HUES48 (cell line): ENCODE measurements around the gene CFAP97.
A peak's percentile ranks its signal among the peaks of the same experiment; 100 is the strongest.
"Not testable (repeated sequence)": the region's sequence is repeated elsewhere in the genome, so short reads cannot be mapped to it uniquely, and the experiment has no call there.

Experiments
- H3K27ac ChIP-seq: one replicate; pipeline ENCODE4 v1.7.0; 2013; ENCODE audit warnings: low read depth, low read length, inconsistent platforms
- H3K27me3 ChIP-seq: 2 replicates; pipeline ENCODE4 v1.6.1; 2013; ENCODE audit warnings: mild to moderate bottlenecking, low read length; ENCODE audit not compliant: control insufficient read depth, insufficient read depth
- H3K36me3 ChIP-seq: 2 replicates; pipeline ENCODE4 v1.6.1; 2013; ENCODE audit warnings: low read length; ENCODE audit not compliant: control insufficient read depth, insufficient read depth
- H3K4me1 ChIP-seq: 2 replicates; pipeline ENCODE4 v1.6.1; 2013; ENCODE audit warnings: mild to moderate bottlenecking, low read length; ENCODE audit not compliant: control insufficient read depth, insufficient read depth
- H3K4me3 ChIP-seq: 2 replicates; pipeline ENCODE4 v1.5.1; 2013; ENCODE audit warnings: mild to moderate bottlenecking, low read depth, low read length
- H3K9ac ChIP-seq: 2 replicates; pipeline ENCODE4 v1.6.1; 2013; ENCODE audit warnings: mild to moderate bottlenecking, low read depth, low read length, moderate library complexity
- H3K9me3 ChIP-seq: 2 replicates; pipeline ENCODE4 v1.6.1; 2013; ENCODE audit warnings: low read length; ENCODE audit not compliant: control insufficient read depth, insufficient read depth

Gene CFAP97

DNA sequence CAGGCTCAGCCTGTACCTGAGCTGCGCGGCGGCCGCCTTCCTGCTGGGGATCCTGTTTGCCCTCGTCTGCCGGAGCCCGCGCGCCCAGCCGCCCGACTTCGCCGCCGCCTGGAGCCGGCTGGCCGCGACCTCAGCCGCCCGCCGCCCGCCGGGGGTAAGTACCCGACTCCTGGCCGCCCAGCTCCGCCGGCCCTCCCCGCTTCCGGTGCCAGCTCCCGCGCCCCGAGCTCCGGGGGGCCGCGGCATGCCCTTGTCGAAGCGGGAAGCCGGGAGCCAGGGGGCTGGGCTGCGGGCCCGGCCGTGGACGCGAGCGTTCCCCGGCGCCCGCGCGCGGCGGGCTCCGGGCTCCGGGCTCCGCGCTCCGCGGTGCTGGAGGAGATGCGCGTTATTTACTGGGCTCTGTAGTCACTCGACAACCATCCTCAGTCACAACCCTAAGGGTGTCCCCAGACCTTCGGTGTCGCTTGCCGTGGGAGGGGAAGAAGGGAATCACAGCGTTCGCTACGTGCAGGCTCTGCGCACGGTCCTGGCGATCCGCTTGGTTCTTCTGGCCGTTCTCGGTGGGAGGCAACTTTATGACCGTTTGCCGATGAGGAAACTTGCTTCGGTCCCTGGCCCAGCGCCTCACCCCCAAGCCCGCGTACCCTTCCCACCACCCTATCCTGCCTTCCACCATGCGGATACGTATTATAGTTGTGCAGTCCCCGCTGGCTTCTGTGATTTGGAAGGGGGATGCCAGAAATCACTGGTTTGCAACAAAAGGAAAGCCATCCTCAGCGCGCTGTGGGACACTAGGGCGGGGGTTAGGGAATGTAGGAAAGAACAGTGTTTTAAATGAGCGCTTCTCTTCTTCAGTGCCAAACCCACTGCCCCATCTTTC, 6.5 kb upstream of the CFAP97 start:
- H3K4me3 ChIP-seq, result peak overlapping the region; percentile 97
- peaks cover 25% of the 10 kb centered on the region for H3K27me3 ChIP-seq
- no peaks in the 10 kb centered on the region for H3K9me3 ChIP-seq
- H3K36me3 ChIP-seq, result no peaks in the 10 kb centered on the region
- peak overlapping the region; percentile 70 for H3K9ac ChIP-seq
- H3K4me1 ChIP-seq, result peaks cover 35% of the 10 kb centered on the region
- H3K27ac ChIP-seq, result peak overlapping the region; percentile 26

- H3K36me3 ChIP-seq, H3K9me3 ChIP-seq, H3K27ac ChIP-seq: not testable (repeated sequence)
- Histone ChIP-seq H3K27me3 (peaks cover 25% of the 10 kb centered on the region), H3K9ac (peak overlapping the region; percentile 70; the same call in 1 of the 2 replicates), H3K4me3 (peak overlapping the region; percentile 97; the same call in 1 of the 2 replicates), H3K4me1 (peaks cover 32% of the 10 kb centered on the region)
Observed at GRCh38 chr4:185209852-185210101, 6.0 kb upstream of the CFAP97 start.

DNA sequence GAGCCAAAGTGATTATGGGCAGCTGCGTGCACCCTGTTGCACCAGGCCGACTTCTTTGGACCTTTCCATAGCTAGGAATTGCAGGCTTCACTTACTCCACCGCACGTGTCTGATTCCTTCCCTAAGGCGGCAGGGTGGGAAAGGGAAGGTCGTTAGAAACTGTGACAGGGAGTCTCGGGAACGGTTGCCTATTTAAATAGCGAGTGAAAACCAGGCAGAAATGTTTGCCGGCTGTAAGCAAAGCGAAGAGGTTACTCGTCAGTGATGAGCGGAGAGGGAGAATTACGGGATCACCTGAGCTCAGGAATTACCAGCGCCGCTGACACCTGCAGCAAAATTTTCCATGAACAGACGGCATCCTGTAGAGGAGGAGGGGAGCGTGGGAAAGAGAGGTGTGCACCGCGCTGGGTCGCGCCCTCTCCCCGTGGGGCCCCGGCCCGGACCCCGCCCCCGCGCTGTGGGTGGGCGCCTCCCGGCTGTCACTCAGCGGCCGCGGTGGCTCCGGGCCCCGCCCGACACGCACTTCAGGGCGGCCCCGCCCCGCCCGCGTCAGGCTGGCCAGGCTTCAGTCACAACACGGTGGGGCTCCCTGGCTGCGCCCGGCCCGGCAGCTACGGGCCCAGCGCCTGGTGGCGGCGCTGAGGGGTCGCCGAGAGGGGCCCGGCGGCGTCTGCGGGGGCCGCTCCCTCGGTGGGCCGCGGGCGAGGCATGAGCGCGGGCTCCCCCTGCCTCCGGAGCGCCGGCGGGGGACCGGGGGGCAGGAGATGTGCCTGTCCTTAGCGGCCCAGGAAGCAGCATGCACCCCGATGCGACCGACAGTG, 5.4 kb upstream of the CFAP97 start, which contains the start of gene SNX25:
Gene SNX25 (plus strand): TSS at position 568 of the 821 bp plus-strand sequence. CDS start 229 bp downstream, at position 797.
- Histone ChIP-seq H3K9ac (peak within 1 kb of the TSS; percentile 70), H3K27ac (peak within 1 kb of the TSS; percentile 26), H3K27me3 (peaks cover 25% of the 10 kb centered on the region), H3K9me3 (no peaks in the 10 kb centered on the region), H3K4me1 (peaks cover 37% of the 10 kb centered on the region), H3K4me3 (peak within 1 kb of the TSS; percentile 97), H3K36me3 (no peaks in the 10 kb centered on the region)

DNA sequence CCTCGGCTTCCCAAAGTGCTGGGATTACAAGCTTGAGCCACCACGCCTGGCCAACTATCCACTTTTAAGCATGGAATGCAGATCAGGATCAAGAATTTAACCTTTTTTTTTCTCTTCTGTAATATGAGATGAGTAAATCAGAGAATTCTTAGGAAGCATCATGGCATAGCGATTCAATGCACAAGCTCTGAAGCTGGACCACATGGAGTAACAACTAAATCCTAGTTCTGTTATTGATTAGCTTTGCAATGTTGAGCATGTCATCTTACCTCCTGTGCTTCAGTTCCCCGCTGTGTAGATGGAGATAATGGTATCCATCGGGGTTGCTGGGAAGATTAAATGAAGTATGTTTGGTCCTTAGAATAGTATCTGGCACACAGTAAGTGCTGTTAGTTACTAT, 3.7 kb upstream of the CFAP97 start:
- Histone ChIP-seq H3K9ac (no peak overlapping the region), H3K27me3 (peaks cover 25% of the 10 kb centered on the region), H3K36me3 (no peaks in the 10 kb centered on the region), H3K4me1 (peaks cover 26% of the 10 kb centered on the region), H3K4me3 (no peak overlapping the region), H3K9me3 (no peaks in the 10 kb centered on the region), H3K27ac (no peak overlapping the region)

- H3K9ac ChIP-seq, result no peak overlapping the region
- H3K4me3 ChIP-seq, result no peak overlapping the region
- no peak overlapping the region for H3K27ac ChIP-seq
- peaks cover 26% of the 10 kb centered on the region for H3K4me1 ChIP-seq
- H3K9me3 ChIP-seq, result no peaks in the 10 kb centered on the region
- peaks cover 15% of the 10 kb centered on the region for H3K27me3 ChIP-seq
- no peaks in the 10 kb centered on the region for H3K36me3 ChIP-seq
Observed at GRCh38 chr4:185205697-185206342, 2.0 kb upstream of the CFAP97 start.

DNA sequence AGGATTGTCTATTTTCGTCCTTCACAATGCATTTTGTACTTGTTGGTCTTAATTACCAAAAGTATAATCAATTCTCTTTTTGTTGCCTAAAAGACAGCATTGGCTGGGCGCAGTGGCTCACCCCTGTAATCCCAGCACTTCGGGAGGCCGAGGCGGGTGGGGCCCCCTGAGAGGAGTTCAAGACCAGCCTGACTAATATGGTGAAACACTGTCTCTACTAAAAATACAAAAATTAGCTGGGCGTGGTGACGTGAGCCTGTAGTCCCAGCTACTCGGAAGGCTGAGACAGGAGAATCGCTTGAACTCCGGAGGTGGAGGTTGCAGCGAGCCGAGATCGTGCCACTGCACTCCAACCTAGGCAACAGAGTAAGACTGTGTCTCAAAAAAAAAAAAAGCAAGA, 1.3 kb upstream of the CFAP97 start:
- peaks cover 26% of the 10 kb centered on the region for H3K4me1 ChIP-seq
- H3K4me3 ChIP-seq, H3K9me3 ChIP-seq, H3K27ac ChIP-seq, H3K9ac ChIP-seq, H3K36me3 ChIP-seq: not testable (repeated sequence)
- H3K27me3 ChIP-seq, result peaks cover 15% of the 10 kb centered on the region

DNA sequence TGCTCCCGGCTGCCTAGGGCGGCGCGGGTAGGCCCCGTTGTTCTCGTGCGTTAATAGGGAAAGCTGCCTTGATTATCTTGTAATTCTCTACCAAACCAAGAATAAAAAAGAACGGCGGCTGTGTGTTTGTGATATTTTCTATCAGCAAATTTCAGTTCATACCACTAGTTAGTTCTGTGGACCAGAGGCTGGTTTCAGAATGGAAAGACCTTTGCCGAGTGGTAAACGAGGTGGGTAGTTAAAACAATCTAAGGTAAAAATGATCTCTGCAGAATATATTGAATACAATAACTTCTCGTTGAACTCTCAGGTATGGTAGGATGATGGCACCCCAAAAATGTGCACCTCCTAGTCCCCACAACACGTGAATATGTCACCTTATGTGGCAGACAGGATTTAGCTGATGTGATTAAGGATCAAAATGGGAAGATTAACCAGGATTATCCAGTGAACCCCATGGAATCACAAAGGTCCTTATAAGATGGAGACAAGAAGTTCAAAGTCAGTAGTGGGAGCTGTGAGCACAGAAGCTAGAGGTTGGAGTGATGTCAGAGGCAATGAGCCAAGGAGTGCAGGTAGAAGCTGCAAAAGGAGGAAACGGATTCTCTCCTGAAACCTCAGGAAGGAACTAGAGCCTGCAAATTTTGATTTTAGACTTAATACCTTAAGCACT, 574 bp upstream of the CFAP97 start:
- Histone ChIP-seq H3K27ac (no peak overlapping the region), H3K4me1 (peaks cover 26% of the 10 kb centered on the region), H3K27me3 (peaks cover 15% of the 10 kb centered on the region), H3K4me3 (peak overlapping the region; percentile 73), H3K36me3 (no peaks in the 10 kb centered on the region), H3K9me3 (no peaks in the 10 kb centered on the region), H3K9ac (peak overlapping the region; percentile 67; the same call in 1 of the 2 replicates)

- Histone ChIP-seq H3K27ac (peak overlapping the region; percentile 53), H3K4me3 (peak overlapping the region; percentile 73), H3K36me3 (no peaks in the 10 kb centered on the region), H3K4me1 (peaks cover 22% of the 10 kb centered on the region), H3K27me3 (peaks cover 6% of the 10 kb centered on the region; the same call in 1 of the 2 replicates), H3K9me3 (no peaks in the 10 kb centered on the region), H3K9ac (peak overlapping the region; percentile 67; the same call in 1 of the 2 replicates)
Observed at GRCh38 chr4:185202984-185203485, 765 bp downstream of the CFAP97 start.

GRCh38 chr4:185201977-185202962, 1.5 kb downstream of the CFAP97 start:
- H3K4me1 ChIP-seq, result peaks cover 22% of the 10 kb centered on the region
- H3K9ac ChIP-seq, result 0 out of 2 replicates have a peak overlapping the region, but pooled peaks have one; percentile 23
- 0 out of 2 replicates have a peak overlapping the region, but pooled peaks have one; percentile 9 for H3K4me3 ChIP-seq
- no peaks in the 10 kb centered on the region for H3K36me3 ChIP-seq
- no peaks in the 10 kb centered on the region; the same call in 1 of the 2 replicates for H3K27me3 ChIP-seq
- no peaks in the 10 kb centered on the region for H3K9me3 ChIP-seq
- H3K27ac ChIP-seq, result peak overlapping the region; percentile 72
